Neural cell (in vitro differentiated cells): ENCODE results near the gene BCOR. TPM values are rescaled to one million over a fixed set of nuclear protein-coding genes. Genes with fewer than 3 reads are reported as not detected.

Source experiments
- H2AFZ ChIP-seq: fragments of 200-600, 300-800 bp; sonication (generic), shearing (Covaris generic); 2 replicates; pipeline ENCODE4 v1.6.0; 2014; ENCODE audit warnings: low read depth, mild to moderate bottlenecking, antibody characterized with exemption, low read length, moderate library complexity
- H3F3A ChIP-seq: fragments of 200-600 bp; shearing (Covaris generic); 2 replicates; pipeline ENCODE4 v1.6.1; 2016; ENCODE audit warnings: mild to moderate bottlenecking, moderate library complexity, mixed read lengths, antibody characterized with exemption, low read length; ENCODE audit not compliant: insufficient read depth, poor library complexity, severe bottlenecking
- H3K27ac ChIP-seq: fragments of 200-600, 300-800 bp; sonication (generic), shearing (Covaris generic); 2 replicates; pipeline ENCODE4 v1.5.1; 2014; ENCODE audit warnings: mild to moderate bottlenecking, low read length, moderate library complexity
- H3K27me3 ChIP-seq: fragments of 300-800, 200-600 bp; sonication (generic), shearing (Covaris generic); 2 replicates; pipeline ENCODE4 v1.6.0; 2014; ENCODE audit warnings: mild to moderate bottlenecking, low read depth, low read length, moderate library complexity; ENCODE audit not compliant: insufficient read depth
- H3K36me3 ChIP-seq: fragments of 300-800, 200-600 bp; sonication (generic), shearing (Covaris generic); 2 replicates; pipeline ENCODE4 v1.5.1; 2014; ENCODE audit warnings: mild to moderate bottlenecking, antibody characterized with exemption, low read length, moderate library complexity; ENCODE audit not compliant: insufficient read depth
- H3K4me2 ChIP-seq: fragments of 300-800, 200-600 bp; sonication (generic), shearing (Covaris generic); 2 replicates; pipeline ENCODE4 v1.6.0; 2014; ENCODE audit warnings: mild to moderate bottlenecking, low read length
- H3K4me3 ChIP-seq: fragments of 300-800, 200-600 bp; sonication (generic), shearing (Covaris generic); 2 replicates; pipeline ENCODE4 v1.5.1; 2014; ENCODE audit warnings: mild to moderate bottlenecking, low read length, moderate library complexity
- H3K79me2 ChIP-seq: fragments of 200-600 bp; shearing (Covaris generic); replicated peaks from 2 replicates; pipeline ENCODE4 v1.6.0; 2014; ENCODE audit warnings: mild to moderate bottlenecking, low read length, moderate library complexity; ENCODE audit not compliant: insufficient read depth
- H3K9ac ChIP-seq: fragments of 300-800, 200-600 bp; sonication (generic), shearing (Covaris generic); 2 replicates; pipeline ENCODE4 v1.6.1; 2016; ENCODE audit warnings: mild to moderate bottlenecking, low read length, mixed read lengths
- H3K9me2 ChIP-seq: fragments of 200-600 bp; shearing (Covaris generic); 2 replicates; pipeline ENCODE4 v1.6.1; 2016; ENCODE audit warnings: mild to moderate bottlenecking, low read length, mixed read lengths; ENCODE audit not compliant: insufficient read depth
- H3K9me3 ChIP-seq: fragments of 200-600, 300-800 bp; sonication (generic), shearing (Covaris generic); 2 replicates; pipeline ENCODE4 v1.6.1; 2016; ENCODE audit warnings: mild to moderate bottlenecking, mixed run types, low read length, moderate library complexity, mixed read lengths
- H4K20me1 ChIP-seq: fragments of 200-600 bp; shearing (Covaris generic); 2 replicates; pipeline ENCODE4 v1.6.1; 2016; ENCODE audit warnings: mild to moderate bottlenecking, mixed run types; ENCODE audit not compliant: insufficient read depth
- EP300 ChIP-seq: fragments of 450-650 bp; conservative IDR thresholded peaks from 2 replicates; pipeline ENCODE4 v1.6.1; 2014; ENCODE audit warnings: antibody characterized with exemption, mild to moderate bottlenecking, moderate library complexity; ENCODE audit not compliant: poor library complexity, severe bottlenecking
- EZH2 ChIP-seq: fragments of 200-600, 300-800 bp; shearing (Covaris generic), sonication (generic); IDR thresholded peaks from 2 replicates; pipeline ENCODE4 v1.6.1; 2014; ENCODE audit warnings: antibody characterized with exemption, low read length, borderline replicate concordance, mild to moderate bottlenecking; ENCODE audit not compliant: insufficient read depth, poor library complexity, severe bottlenecking
- MXI1 ChIP-seq: fragments of 450-650 bp; conservative IDR thresholded peaks from 2 replicates; pipeline ENCODE4 v1.6.1; 2014; ENCODE audit warnings: antibody characterized with exemption, mild to moderate bottlenecking; ENCODE audit not compliant: poor library complexity, severe bottlenecking
- POLR2AphosphoS5 ChIP-seq: IDR thresholded peaks from 2 replicates; pipeline ENCODE4 v1.6.1; 2012
- RAD21 ChIP-seq: fragments of 450-650 bp; conservative IDR thresholded peaks from 2 replicates; pipeline ENCODE4 v1.6.1; 2014; ENCODE audit warnings: antibody characterized with exemption, mild to moderate bottlenecking, moderate library complexity
- SMC3 ChIP-seq: fragments of 450-650 bp; conservative IDR thresholded peaks from 2 replicates; pipeline ENCODE4 v1.6.1; 2014; ENCODE audit warnings: antibody characterized with exemption, mild to moderate bottlenecking, moderate library complexity; ENCODE audit not compliant: poor library complexity
- TAF1 ChIP-seq: IDR thresholded peaks from 2 replicates; pipeline ENCODE4 v1.6.1; 2012; ENCODE audit warnings: low read depth
- polyA plus RNA-seq: library from polyadenylated mRNA; depleted of rRNA; stranded (reverse); fragments of >200 nt; gene quantifications from 2 replicates; pipeline ENCODE4 v1.2.3, GENCODE V29; 2014
- TF ChIP-seq, protein P1 (sequence below): IDR thresholded peaks from 2 replicates; pipeline ENCODE4 v1.6.1; 2012; ENCODE audit warnings: borderline replicate concordance
- TF ChIP-seq, protein P2 (sequence below): fragments of 450-650 bp; IDR thresholded peaks from 2 replicates; pipeline ENCODE4 v1.5.1; 2014; ENCODE audit warnings: antibody characterized with exemption, mild to moderate bottlenecking, moderate library complexity; ENCODE audit not compliant: poor library complexity, severe bottlenecking

The BCOR gene
- polyA plus RNA-seq, 1 donor from 2014 or later: 18.0 TPM

DNA sequence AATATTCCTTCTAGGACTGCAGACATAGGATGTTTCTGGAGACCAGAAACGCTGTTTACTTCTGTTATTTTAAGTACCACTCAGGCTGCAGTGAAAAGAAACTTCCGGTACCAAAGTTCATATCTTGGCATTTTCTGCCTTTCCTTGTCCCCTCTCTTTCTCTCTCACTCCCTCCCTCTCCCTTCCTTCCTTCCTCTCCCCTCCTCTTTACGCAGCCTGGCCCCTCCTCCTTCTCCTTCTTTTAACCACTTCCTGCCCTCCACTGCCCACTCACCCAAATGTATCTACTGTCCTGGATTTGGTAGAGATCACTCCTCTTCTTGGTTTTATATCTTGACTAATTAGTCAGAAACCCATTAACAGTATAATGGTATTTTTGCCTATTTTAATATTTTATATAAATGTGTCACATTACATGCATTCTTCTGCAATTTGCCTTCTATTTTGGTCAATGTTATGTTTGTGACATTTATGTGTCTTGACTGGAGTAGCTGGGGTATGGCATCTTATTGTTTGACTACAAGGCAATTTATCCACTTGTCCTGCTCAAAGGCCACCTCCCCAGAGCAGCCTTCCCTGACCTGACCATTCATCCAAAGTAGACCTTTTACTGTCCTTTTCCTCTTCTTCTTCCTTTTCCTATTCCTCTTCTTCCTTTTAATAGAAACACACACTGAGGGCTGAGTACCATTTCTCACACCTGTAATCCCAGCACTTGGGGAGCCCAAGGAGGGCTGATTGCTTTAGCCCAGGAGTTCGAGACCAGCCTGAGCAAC is 56.9 kb downstream of the BCOR start:
- H3K9ac ChIP-seq: no peak overlapping the region
- no peaks in the 10 kb centered on the region for H3K79me2 ChIP-seq
- no peak overlapping the region for H2AFZ ChIP-seq
- no peaks in the 10 kb centered on the region for H3K27me3 ChIP-seq
- no peaks in the 10 kb centered on the region for H3K9me2 ChIP-seq
- no peak overlapping the region for H3K4me2 ChIP-seq
- no peaks in the 10 kb centered on the region for H3F3A ChIP-seq
- TF ChIP-seq EP300: no peak
- no peaks in the 10 kb centered on the region for H4K20me1 ChIP-seq
- H3K27ac ChIP-seq: no peak overlapping the region
- no peaks in the 10 kb centered on the region for H3K9me3 ChIP-seq
- no peaks in the 10 kb centered on the region for H3K36me3 ChIP-seq
- no peak overlapping the region for H3K4me3 ChIP-seq

DNA sequence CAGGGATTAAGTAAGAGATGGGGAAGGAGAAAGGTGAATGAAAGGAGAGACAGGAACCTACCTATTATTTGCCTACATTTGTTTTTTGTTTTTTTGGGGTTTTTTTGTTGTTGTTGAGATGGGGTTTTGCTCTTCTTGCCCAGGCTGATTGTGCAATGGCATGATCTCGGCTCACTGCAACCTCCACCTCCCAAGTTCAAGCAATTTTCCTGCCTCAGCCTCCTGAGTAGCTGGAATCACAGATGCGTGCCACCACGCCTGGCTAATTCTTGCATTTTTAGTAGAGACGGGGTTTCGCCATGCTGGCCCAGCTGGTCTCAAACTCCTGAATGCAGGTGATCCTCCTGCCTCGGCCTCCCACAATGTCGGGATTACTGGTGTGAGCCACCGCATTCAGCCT is 57.9 kb downstream of the BCOR start:
- H3K9me2 ChIP-seq: no peaks in the 10 kb centered on the region
- H3K9ac ChIP-seq: no peak overlapping the region
- no peaks in the 10 kb centered on the region for H4K20me1 ChIP-seq
- H3K9me3 ChIP-seq: no peaks in the 10 kb centered on the region
- H3K79me2 ChIP-seq: no peaks in the 10 kb centered on the region
- H3K4me3 ChIP-seq: no peak overlapping the region
- H3K36me3 ChIP-seq: no peaks in the 10 kb centered on the region
- no peak overlapping the region for H3K4me2 ChIP-seq
- H2AFZ ChIP-seq: no peak overlapping the region
- no peak overlapping the region for H3K27ac ChIP-seq
- no peak for TF ChIP-seq MXI1
- no peak for TF ChIP-seq RAD21
- TF ChIP-seq, protein P1, sequence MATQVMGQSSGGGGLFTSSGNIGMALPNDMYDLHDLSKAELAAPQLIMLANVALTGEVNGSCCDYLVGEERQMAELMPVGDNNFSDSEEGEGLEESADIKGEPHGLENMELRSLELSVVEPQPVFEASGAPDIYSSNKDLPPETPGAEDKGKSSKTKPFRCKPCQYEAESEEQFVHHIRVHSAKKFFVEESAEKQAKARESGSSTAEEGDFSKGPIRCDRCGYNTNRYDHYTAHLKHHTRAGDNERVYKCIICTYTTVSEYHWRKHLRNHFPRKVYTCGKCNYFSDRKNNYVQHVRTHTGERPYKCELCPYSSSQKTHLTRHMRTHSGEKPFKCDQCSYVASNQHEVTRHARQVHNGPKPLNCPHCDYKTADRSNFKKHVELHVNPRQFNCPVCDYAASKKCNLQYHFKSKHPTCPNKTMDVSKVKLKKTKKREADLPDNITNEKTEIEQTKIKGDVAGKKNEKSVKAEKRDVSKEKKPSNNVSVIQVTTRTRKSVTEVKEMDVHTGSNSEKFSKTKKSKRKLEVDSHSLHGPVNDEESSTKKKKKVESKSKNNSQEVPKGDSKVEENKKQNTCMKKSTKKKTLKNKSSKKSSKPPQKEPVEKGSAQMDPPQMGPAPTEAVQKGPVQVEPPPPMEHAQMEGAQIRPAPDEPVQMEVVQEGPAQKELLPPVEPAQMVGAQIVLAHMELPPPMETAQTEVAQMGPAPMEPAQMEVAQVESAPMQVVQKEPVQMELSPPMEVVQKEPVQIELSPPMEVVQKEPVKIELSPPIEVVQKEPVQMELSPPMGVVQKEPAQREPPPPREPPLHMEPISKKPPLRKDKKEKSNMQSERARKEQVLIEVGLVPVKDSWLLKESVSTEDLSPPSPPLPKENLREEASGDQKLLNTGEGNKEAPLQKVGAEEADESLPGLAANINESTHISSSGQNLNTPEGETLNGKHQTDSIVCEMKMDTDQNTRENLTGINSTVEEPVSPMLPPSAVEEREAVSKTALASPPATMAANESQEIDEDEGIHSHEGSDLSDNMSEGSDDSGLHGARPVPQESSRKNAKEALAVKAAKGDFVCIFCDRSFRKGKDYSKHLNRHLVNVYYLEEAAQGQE: no peak
- no peak for TF ChIP-seq POLR2AphosphoS5
- TF ChIP-seq EZH2: no peak
- no peak for TF ChIP-seq SMC3
- TF ChIP-seq, protein P2, sequence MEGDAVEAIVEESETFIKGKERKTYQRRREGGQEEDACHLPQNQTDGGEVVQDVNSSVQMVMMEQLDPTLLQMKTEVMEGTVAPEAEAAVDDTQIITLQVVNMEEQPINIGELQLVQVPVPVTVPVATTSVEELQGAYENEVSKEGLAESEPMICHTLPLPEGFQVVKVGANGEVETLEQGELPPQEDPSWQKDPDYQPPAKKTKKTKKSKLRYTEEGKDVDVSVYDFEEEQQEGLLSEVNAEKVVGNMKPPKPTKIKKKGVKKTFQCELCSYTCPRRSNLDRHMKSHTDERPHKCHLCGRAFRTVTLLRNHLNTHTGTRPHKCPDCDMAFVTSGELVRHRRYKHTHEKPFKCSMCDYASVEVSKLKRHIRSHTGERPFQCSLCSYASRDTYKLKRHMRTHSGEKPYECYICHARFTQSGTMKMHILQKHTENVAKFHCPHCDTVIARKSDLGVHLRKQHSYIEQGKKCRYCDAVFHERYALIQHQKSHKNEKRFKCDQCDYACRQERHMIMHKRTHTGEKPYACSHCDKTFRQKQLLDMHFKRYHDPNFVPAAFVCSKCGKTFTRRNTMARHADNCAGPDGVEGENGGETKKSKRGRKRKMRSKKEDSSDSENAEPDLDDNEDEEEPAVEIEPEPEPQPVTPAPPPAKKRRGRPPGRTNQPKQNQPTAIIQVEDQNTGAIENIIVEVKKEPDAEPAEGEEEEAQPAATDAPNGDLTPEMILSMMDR: no peak
- no peak for TF ChIP-seq TAF1
- TF ChIP-seq EP300: no peak
- H3F3A ChIP-seq: no peaks in the 10 kb centered on the region
- no peaks in the 10 kb centered on the region for H3K27me3 ChIP-seq
